Ishikawa (cell line): ENCODE measurements around the gene SLC35F6.

Source experiments
- CEBPB ChIP-seq: IDR thresholded peaks from 2 replicates; pipeline ENCODE4 v1.6.1; 2012
- EP300 ChIP-seq: IDR thresholded peaks from 2 replicates; pipeline ENCODE4 v1.6.1; 2012; ENCODE audit warnings: borderline replicate concordance
- RAD21 ChIP-seq: IDR thresholded peaks from 2 replicates; pipeline ENCODE4 v1.6.1; 2012; ENCODE audit warnings: low read depth
- TAF1 ChIP-seq: IDR thresholded peaks from 2 replicates; pipeline ENCODE4 v1.6.1; 2012; ENCODE audit warnings: low read depth, mild to moderate bottlenecking
- YY1 ChIP-seq: IDR thresholded peaks from 2 replicates; pipeline ENCODE4 v1.6.1; 2012; ENCODE audit warnings: low read depth

DNA sequence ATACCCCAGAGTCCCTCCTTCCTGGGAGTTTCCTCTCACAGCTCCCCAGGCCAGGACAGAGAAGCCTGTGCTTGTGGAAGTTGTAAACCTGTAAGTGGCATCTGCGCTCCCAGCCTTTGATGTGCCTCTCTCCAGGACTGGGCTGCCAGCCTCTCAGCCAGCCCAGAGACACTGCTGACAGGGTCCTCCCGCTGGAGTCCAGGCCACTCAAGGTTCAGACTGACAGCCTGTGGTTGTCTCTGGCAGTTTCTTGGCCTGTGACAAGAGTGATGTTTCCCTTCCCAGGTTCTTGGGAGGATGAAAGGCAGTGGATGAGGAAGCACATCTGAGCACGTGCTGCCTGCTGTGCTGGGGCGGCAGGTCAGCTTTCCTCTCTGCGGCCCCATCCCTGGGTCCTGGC is 3.0 kb downstream of the SLC35F6 start:
- no peak for TF ChIP-seq TAF1
- TF ChIP-seq EP300 = no peak
- TF ChIP-seq CEBPB = no peak
- no peak for TF ChIP-seq RAD21
- no peak for TF ChIP-seq YY1
